K562 (cell line): ENCODE results near the gene ATP6V1F. TPM values are rescaled to one million over a fixed set of nuclear protein-coding genes. Genes with fewer than 3 reads are reported as not detected.

Source experiments
- HMG20B ChIP-seq: fragments of 250-450 bp; sonication (Bioruptor Pico); IDR thresholded peaks from 2 replicates; pipeline ENCODE4 v1.5.0; 2021; ENCODE audit warnings: mild to moderate bottlenecking
- ILK ChIP-seq: fragments of 450-650 bp; IDR thresholded peaks from 2 replicates; pipeline ENCODE4 v1.6.1; 2016; ENCODE audit warnings: missing genetic modification characterization, low read depth, mild to moderate bottlenecking, missing compliant biosample characterization, moderate library complexity, borderline replicate concordance
- JUNB ChIP-seq: fragments of 450-650 bp; formaldehyde crosslinking; conservative IDR thresholded peaks from 2 replicates; pipeline ENCODE4 v1.4.0; 2020; ENCODE audit warnings: mild to moderate bottlenecking
- MCM5 ChIP-seq: fragments of 450-650 bp; IDR thresholded peaks from 2 replicates; pipeline ENCODE4 v1.6.1; 2016; ENCODE audit warnings: low read depth
- POU5F1 ChIP-seq: fragments of 150-350 bp; IDR thresholded peaks from 2 replicates; pipeline ENCODE4 v1.6.1; 2014; ENCODE audit warnings: borderline replicate concordance, low read length, low read depth, mild to moderate bottlenecking; ENCODE audit not compliant: partially characterized antibody
- SIX5 ChIP-seq, 2 experiments: IDR thresholded peaks; 2 replicates each; pipeline ENCODE4 v1.6.1; 2011; ENCODE audit warnings: low read length in 2 of 2, borderline replicate concordance in 1 of 2, low read depth in 1 of 2, mild to moderate bottlenecking in 1 of 2, moderate library complexity in 1 of 2; ENCODE audit not compliant: insufficient read depth in 1 of 2
- SMAD3 ChIP-seq: fragments of 450-650 bp; formaldehyde crosslinking; conservative IDR thresholded peaks from 2 replicates; pipeline ENCODE4 v1.4.0; 2020; ENCODE audit warnings: mild to moderate bottlenecking
- ZNF511 ChIP-seq: sonication (generic); formaldehyde crosslinking; IDR thresholded peaks from 2 replicates; pipeline ENCODE4 v1.8.0; 2022; ENCODE audit warnings: mild to moderate bottlenecking, missing genetic modification reagents
- polyA plus RNA-seq, 8 experiments: library from polyadenylated mRNA; depleted of rRNA in 4 of 8; stranded (reverse) in 5 of 8; unstranded in 3 of 8; fragments of >200 nt; fragmentation: Nextera tagmentation in 2 of 8; fragmentation: Illumina TruSeq in 1 of 8; extraction: Ambion mirVana in 2 of 8; extraction: Trizol in 1 of 8; gene quantifications; 2 replicates each; pipeline versions ENCODE4 v1.2.1 to v1.2.3, GENCODE V29; 2011 to 2014; ENCODE audit warnings: inconsistent platforms in 1 of 8, missing spikeins in 1 of 8
- total RNA-seq, 7 experiments: library from RNA; depleted of rRNA in 6 of 7; stranded (reverse); fragments of >200 nt in 6 of 7; fragmentation: Illumina TruSeq in 2 of 7; extraction: Trizol in 2 of 7; gene quantifications; 2 replicates each; pipeline versions ENCODE4 v1.2.1 to v1.2.3, GENCODE V29; 2011 to 2021; ENCODE audit warnings: low replicate concordance in 1 of 7
- TF ChIP-seq, protein P1 (sequence below): fragments of 450-650 bp; formaldehyde crosslinking; IDR thresholded peaks from 2 replicates; pipeline ENCODE4 v1.4.0; 2022; ENCODE audit warnings: missing genetic modification characterization
- TF ChIP-seq, protein P2 (sequence below): fragments of 250-450 bp; sonication (Bioruptor Pico); IDR thresholded peaks from 2 replicates; pipeline ENCODE4 v1.5.0; 2020; ENCODE audit warnings: mild to moderate bottlenecking
- TF ChIP-seq, protein P3 (sequence below): IDR thresholded peaks from 2 replicates; pipeline ENCODE4 v1.6.1; 2014; ENCODE audit warnings: antibody characterized with exemption
- TF ChIP-seq, protein P4 (sequence below), 2 experiments: fragments of 450-650 bp; formaldehyde crosslinking in 1 of 2; IDR thresholded peaks; 2 replicates each; pipeline versions ENCODE4 v1.4.0 to v1.6.1; 2014 to 2020; ENCODE audit warnings: mild to moderate bottlenecking in 2 of 2, borderline replicate concordance in 1 of 2, low read depth in 1 of 2

ATP6V1F gene
- total and polyA plus RNA-seq, 9 of the 15 experiments (the other 6 are each of a cell fraction or from before 2014, with no cell fraction given), result 206 to 1,123 (median 542) TPM

- TF ChIP-seq, protein P1, sequence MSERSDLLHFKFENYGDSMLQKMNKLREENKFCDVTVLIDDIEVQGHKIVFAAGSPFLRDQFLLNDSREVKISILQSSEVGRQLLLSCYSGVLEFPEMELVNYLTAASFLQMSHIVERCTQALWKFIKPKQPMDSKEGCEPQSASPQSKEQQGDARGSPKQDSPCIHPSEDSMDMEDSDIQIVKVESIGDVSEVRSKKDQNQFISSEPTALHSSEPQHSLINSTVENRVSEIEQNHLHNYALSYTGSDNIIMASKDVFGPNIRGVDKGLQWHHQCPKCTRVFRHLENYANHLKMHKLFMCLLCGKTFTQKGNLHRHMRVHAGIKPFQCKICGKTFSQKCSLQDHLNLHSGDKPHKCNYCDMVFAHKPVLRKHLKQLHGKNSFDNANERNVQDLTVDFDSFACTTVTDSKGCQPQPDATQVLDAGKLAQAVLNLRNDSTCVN (CRISPR knock-in tag), result no peak
- TF ChIP-seq, protein P2, sequence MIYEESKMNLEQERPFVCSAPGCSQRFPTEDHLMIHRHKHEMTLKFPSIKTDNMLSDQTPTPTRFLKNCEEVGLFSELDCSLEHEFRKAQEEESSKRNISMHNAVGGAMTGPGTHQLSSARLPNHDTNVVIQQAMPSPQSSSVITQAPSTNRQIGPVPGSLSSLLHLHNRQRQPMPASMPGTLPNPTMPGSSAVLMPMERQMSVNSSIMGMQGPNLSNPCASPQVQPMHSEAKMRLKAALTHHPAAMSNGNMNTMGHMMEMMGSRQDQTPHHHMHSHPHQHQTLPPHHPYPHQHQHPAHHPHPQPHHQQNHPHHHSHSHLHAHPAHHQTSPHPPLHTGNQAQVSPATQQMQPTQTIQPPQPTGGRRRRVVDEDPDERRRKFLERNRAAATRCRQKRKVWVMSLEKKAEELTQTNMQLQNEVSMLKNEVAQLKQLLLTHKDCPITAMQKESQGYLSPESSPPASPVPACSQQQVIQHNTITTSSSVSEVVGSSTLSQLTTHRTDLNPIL (CRISPR knock-in tag), result no peak
- no peak for TF ChIP-seq SMAD3
- TF ChIP-seq JUNB, result no peak
- TF ChIP-seq, protein P3, sequence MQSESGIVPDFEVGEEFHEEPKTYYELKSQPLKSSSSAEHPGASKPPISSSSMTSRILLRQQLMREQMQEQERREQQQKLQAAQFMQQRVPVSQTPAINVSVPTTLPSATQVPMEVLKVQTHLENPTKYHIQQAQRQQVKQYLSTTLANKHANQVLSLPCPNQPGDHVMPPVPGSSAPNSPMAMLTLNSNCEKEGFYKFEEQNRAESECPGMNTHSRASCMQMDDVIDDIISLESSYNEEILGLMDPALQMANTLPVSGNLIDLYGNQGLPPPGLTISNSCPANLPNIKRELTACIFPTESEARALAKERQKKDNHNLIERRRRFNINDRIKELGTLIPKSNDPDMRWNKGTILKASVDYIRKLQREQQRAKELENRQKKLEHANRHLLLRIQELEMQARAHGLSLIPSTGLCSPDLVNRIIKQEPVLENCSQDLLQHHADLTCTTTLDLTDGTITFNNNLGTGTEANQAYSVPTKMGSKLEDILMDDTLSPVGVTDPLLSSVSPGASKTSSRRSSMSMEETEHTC, result 0 out of 2 replicates have a peak, but pooled peaks have one; percentile 27
- TF ChIP-seq ILK, result no peak
- TF ChIP-seq POU5F1, result no peak
- TF ChIP-seq ZNF511 (CRISPR knock-in tag), result no peak
- no peak for TF ChIP-seq MCM5
- no peak for TF ChIP-seq HMG20B (CRISPR knock-in tag)
- TF ChIP-seq SIX5 (IDR thresholded peaks at IDR 0.05; ENCODE audit: borderline replicate concordance in 1 of 2, insufficient read depth in 1 of 2, low read depth in 1 of 2, low read length in 2 of 2), result no peak
- TF ChIP-seq, protein P4, sequence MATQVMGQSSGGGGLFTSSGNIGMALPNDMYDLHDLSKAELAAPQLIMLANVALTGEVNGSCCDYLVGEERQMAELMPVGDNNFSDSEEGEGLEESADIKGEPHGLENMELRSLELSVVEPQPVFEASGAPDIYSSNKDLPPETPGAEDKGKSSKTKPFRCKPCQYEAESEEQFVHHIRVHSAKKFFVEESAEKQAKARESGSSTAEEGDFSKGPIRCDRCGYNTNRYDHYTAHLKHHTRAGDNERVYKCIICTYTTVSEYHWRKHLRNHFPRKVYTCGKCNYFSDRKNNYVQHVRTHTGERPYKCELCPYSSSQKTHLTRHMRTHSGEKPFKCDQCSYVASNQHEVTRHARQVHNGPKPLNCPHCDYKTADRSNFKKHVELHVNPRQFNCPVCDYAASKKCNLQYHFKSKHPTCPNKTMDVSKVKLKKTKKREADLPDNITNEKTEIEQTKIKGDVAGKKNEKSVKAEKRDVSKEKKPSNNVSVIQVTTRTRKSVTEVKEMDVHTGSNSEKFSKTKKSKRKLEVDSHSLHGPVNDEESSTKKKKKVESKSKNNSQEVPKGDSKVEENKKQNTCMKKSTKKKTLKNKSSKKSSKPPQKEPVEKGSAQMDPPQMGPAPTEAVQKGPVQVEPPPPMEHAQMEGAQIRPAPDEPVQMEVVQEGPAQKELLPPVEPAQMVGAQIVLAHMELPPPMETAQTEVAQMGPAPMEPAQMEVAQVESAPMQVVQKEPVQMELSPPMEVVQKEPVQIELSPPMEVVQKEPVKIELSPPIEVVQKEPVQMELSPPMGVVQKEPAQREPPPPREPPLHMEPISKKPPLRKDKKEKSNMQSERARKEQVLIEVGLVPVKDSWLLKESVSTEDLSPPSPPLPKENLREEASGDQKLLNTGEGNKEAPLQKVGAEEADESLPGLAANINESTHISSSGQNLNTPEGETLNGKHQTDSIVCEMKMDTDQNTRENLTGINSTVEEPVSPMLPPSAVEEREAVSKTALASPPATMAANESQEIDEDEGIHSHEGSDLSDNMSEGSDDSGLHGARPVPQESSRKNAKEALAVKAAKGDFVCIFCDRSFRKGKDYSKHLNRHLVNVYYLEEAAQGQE (IDR thresholded peaks at IDR 0.05; ENCODE audit: borderline replicate concordance), result peak; percentile 17; the same call in 1 of the 2 replicates
- TF ChIP-seq, protein P4 (CRISPR knock-in tag; IDR thresholded peaks at IDR 0.05; ENCODE audit: low read depth), result no peak
Measured at GRCh38 chr7:128884561-128885369, 22.1 kb downstream of the ATP6V1F start (continued).
